ENCODE measurements around the gene MAD2L1BP.
"Not testable (repeated sequence)": the region's sequence is repeated elsewhere in the genome, so short reads cannot be mapped to it uniquely, and the experiment has no call there.

MAD2L1BP gene, protein sequence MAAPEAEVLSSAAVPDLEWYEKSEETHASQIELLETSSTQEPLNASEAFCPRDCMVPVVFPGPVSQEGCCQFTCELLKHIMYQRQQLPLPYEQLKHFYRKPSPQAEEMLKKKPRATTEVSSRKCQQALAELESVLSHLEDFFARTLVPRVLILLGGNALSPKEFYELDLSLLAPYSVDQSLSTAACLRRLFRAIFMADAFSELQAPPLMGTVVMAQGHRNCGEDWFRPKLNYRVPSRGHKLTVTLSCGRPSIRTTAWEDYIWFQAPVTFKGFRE

DNA sequence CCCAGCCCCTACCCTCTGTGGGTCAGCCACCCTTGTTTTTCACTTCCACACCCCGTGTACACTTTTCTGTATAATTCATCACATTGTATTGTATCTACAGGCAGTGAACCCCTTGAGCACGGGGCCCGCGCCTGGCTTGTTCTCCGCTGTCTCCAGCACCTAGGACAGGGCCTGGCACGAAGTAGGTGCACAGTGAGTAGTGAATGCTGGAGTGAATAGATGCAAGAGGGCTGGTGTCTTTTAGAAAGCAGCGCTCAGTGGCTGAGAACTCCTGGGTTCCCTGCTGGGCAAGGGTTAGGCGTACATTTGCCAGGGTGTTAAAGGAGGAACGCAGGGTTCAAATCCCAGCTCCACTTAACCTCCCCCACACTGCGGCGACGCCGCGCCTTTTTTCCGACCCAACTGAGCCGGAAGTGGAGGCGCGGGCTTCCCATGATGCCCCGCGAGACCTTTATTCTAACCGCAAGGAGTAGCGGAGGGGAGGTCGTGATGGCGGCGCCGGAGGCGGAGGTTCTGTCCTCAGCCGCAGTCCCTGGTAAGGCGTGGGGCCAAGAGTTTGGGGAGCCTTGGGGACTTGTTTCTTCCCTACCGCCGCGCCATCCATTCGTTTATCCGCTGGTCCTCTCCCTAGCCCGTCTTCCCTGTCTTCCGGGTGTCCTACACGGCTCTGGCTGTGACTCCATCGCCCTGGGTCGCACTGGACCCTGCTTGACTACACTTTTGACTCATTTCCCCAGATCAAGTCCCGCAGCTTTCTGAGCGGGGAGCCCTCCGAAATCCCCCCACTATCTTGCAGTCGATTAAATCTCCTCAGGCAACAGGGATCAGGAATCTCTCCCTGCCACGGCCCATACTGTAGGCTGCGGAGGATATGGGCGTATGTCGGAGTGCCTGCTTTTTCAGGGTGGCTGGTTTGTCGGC is at the start of gene MAD2L1BP:
TSS of gene MAD2L1BP (plus strand) at position 454 of the 921 bp plus-strand sequence. CDS start at position 490, 36 bp downstream.
- peak; percentile 83 for DNase-seq

DNA sequence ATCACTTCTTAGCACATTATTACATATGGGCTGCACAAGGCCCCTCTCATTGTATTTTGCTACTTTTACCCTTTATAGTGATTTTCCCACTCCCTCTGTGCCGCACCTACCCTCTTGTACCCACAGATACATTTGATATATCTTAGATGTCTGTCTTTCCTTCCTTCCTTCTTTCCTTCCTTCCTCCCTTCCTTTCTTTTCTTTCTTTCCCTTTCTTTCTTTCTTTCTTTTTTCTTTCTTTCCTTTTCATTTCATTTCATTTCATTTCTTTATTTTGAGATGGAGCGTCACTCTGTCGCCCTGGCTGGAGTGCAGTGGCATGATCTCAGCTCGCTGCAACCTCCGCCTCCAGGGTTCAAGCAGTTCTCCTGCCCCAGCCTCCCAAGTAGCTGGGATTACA is 47.4 kb upstream of the MAD2L1BP start:
- no peak for DNase-seq

DNA sequence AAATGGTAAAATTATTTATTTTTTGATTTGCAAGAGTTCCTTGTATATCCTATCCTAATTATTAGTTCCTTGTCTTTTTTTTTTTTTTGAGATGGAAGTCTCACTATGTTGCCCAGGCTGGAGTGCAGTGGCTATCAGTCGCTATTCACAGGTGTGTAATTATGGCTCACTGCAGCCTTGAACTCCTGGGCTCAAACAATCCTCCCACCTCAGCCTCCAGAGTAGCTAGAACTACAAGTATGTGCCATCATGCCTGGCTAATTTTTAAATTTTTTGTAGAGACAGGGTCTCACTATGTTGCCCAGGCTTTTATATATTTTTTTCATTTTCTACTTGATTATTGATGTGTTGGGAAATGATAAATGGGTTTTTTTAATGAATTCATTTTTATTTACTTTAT is 46.1 kb upstream of the MAD2L1BP start:
- not testable (repeated sequence) for DNase-seq

DNA sequence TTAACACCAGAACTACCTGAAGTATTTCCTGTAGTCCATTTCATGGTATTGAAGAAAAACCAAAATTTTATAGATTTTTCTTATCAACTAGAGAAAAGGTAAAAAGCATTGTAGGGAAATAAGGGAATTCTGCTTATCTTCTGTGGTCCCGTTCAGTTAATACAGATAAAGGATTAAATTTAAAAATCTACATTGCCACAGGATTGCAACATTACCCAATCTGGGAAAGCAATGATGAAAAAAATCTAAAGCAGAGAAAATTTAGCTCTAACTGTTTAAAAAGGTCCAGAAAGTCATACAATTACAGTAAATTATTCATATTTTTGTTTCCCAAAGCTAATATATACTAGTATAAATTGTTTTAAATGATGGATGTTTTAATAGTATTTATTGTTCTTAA is 41.7 kb upstream of the MAD2L1BP start:
- DNase-seq: no peak

DNA sequence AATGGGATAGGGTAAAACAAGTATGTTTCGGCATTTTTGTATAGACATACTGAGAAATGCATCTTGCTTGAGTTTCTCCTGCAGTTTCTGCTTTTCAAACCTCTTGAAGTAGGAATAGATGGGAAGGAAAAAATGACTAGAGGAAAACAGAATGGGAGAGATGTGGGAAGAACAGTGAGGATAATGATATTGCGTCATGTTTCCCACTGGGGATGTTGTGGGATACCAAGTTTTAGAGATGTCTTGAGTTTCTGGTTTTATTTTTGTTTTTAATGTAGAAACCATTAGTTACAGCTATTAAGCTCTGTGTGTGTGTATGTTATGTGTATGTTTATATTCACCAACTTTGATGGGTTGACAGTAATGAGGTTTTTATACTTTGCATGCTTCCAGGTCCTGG is 35.0 kb upstream of the MAD2L1BP start:
- DNase-seq: no peak

DNA sequence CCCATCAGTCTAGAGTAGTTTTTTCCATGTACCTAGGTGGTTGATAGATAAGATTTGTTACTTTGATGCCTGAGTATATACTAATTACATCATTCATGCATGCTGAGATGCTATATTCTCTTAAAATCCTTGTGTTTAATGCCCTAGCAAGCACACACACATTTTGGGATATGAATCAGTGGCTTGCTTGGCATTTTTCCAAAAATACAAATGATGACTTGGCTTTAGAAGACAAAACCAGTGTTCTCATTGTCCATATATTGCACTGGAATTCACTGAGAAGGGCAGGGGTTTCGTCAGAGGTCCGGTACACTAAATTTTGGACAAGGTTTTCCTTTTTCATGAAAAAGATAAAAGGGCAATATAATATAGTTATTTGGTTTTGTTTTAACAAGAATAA is 31.5 kb upstream of the MAD2L1BP start:
- no peak for DNase-seq

DNA sequence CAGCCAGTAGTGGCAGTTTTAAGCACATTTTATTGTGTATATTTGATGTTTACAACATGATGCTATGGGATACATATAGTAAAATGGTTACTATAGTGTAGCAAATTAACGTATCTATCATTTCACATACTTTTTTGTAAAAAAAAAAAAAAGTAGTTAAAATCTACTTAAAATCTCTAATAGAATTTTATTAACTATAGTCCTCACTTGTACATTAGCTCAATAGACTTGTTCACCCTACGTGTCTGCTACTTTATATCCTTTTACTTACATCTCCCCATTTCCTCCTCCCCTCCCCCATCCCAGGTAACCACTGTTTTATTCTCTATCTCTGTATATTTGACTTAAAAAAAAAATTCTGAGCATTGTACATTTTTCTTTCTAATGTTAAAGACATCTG is 29.6 kb upstream of the MAD2L1BP start:
- DNase-seq: no peak

DNA sequence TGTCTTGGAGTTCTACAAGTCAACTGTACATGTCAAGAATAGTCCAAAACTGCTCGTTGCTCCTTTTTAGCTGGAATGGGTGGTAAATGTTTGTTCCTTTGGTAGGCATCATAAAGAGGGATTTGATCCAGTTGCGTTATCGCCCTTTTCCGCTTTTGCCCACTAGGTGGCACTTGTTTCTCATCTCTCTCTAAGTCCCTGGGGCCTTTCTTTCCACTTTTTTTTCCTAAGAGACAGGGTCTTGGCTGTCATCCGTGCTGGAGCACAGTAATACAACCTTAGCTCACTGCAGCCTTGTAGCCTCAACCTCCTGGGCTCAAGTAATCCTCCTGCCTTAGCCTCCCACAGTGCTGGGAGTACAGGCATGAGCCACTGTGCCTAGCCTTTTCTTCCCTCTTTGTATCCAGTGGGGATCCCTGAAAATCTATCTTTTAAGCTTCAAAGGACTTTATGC is 27.3 kb upstream of the MAD2L1BP start:
- peak; percentile 58 for DNase-seq

DNA sequence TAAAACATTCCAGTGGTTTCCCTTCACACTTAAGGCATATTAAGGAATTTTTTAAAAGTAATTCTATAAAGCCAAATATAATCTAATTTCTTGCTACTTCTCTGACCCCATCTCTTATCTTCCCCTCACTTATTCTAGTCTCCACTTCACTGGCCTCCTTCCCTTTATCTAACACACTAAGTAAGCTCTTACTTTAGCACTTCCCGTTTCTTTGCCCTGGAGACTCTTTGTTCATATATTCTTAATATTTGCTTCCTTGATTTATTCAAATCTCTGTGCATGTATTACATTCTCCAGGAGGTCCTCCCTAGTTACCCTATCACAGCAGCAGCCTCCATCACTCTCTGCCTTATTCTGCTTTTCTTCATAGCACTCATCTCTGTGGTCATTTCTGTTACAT is 26.8 kb upstream of the MAD2L1BP start:
- DNase-seq: no peak

DNA sequence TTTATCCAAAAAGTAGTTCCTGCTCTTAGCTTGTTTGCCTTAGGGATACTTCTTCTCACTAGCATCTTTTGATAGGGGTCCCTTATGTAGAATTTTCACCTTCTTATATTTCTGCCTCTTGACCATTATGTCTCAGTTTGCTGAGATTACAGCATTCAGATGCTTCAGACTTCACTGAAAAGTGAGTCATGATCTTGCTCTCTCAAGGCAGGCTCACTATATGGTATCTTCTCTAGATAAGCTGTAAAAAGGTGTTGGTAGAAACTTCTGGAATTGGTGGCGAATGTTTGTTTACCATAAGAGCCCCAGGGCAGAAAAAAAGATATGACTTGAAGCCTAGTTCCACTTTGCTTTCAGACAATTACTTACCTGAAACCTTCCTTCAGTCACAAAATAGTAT is 26.2 kb upstream of the MAD2L1BP start:
- DNase-seq: no peak

DNA sequence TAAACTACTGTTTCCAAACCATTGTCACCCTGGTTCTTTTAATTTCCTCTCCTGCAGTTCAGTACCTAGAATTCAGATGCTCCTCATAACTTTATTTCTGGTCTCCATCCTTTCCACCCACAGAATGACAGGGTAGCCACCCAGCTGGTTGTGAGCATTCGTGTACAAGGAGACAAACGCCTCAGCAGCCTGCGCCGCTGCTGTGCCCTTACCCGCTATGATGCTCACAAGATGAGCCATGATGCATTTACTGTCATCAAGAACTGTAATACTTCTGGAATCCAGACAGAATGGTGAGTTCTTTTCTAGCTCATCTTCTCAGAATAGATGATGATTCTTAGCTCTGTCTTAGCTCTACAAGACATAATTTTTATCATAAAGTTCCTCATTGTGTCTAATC is 25.2 kb upstream of the MAD2L1BP start:
- no peak for DNase-seq

DNA sequence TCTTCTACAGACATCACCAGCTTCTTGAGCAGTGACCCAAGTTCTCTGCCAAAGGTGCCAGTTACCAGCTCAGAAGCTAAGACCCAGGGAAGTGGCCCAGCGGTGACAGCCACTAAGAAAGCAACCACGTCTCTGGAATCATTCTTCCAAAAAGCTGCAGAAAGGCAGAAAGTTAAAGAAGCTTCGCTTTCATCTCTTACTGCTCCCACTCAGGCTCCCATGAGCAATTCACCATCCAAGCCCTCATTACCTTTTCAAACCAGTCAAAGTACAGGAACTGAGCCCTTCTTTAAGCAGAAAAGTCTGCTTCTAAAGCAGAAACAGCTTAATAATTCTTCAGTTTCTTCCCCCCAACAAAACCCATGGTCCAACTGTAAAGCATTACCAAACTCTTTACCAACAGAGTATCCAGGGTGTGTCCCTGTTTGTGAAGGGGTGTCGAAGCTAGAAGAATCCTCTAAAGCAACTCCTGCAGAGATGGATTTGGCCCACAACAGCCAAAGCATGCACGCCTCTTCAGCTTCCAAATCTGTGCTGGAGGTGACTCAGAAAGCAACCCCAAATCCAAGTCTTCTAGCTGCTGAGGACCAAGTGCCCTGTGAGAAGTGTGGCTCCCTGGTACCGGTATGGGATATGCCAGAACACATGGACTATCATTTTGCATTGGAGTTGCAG is 21.8 kb upstream of the MAD2L1BP start:
- DNase-seq: no peak

DNA sequence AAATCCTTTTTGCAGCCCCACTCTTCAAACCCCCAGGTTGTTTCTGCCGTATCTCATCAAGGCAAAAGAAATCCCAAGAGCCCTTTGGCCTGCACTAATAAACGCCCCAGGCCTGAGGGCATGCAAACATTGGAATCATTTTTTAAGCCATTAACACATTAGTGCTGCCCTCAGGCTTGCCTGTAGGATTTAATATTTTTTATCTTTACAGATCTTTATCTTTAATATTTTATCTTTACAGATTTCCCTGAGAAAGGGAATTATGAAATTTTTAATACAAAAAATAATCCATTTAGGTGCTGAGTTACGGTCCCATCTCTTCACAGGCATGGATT is 21.3 kb upstream of the MAD2L1BP start:
- DNase-seq: no peak

DNA sequence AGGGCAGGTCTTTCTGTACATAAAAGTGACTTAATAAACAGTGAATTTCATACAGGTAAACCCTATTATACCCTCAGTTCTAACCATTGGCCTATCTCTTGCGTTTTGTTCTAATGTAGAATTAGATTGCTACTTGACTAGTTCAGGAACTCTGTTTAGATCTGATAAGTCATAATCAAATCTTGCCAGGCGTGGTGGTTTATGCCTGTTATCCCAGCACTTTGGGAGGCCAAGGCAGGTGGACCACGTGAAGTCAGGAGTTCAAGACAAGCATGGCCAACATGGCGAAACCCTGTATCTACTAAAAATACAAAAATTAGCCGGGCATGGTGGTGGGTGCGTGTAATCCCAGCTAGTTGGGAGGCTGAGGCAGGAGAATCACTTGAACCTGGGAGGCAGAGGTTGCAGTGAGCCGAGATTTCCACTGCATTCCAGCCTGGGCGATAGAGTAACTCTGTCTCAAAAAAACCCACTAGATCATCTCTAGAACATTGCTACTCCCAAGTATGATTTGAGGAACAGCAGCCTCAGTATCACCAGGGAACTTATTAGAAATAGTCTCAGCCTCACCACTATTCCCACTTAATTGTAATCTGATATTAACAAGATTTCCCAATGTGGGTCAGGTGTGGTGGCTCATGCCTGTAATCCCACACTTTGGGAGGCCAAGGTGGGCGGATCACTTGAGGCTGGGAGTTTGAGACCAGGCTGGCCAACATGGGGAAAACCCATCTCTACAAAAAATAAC is 18.7 kb upstream of the MAD2L1BP start:
- DNase-seq: no peak

DNA sequence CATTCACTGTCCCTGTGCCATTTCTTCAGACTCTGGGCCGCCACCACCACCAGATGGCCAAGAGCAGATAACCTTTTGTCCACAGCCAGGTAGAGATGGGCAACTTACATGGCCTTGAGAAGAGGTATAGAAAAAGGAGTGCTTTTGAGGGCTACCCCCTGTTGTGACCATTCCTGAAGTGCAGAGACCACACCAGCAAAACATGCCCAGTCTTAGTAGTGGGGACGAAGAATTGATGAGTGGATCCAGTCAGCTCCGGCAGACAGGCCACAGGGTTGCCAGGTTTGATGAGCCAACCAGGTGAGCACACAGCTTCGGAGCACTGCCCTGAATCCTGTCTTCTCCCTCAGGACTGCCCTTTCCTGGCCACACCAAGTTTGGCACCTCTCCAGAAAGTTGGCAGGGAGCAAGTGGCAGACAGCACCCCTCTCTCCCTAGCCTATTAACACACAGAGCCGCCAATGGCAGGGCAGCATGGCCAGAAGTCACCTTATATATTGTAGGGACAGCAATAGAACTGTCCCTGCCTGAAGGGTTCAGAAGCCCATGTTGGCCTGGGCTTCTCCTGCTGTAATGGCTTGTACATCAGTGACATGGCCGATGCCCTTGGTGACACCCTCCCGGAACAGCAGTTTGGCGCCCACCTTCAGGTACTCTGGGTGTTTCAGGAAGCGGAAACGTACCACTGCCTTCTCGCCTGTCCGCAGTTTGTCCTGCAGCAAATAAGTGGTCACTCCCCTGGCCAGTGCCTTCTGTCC is 14.4 kb upstream of the MAD2L1BP start:
- DNase-seq: no peak

DNA sequence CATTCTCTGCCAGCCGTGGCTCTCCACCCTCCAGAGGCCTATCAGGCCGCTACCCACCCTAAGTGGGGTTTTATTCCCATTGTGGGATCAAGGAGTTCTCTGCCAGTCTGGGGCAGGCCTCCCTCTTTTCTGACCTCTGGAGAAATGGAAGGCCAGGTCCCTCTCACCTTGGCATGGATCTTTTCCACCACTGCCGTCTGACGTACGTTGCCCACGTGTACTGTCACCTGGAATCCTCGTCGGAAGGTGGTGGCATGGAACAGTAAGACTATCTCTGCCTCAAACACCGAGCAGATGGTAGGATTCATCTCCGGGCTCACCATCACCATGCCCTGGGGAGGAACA is 13.8 kb upstream of the MAD2L1BP start:
- DNase-seq: no peak

DNA sequence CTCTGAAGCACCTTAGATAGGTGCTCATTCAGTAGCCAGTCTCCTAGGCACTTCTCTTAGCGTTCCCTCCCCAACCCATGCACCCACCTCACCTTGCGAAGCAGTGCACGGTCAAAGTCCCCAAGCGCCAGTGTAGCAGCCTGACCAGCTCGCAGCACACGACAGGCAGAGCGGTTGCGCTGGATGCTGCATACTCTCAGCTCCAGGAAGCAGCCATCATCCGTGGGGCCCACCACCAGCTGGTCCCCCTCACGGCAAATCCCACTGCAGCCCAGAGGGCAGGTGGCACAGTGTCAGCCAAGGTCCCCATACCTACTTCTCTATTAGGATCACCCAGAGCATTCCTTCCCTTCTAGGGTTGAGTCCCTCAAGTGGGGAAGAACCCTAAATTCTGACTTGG is 13.1 kb upstream of the MAD2L1BP start:
- no peak for DNase-seq

DNA sequence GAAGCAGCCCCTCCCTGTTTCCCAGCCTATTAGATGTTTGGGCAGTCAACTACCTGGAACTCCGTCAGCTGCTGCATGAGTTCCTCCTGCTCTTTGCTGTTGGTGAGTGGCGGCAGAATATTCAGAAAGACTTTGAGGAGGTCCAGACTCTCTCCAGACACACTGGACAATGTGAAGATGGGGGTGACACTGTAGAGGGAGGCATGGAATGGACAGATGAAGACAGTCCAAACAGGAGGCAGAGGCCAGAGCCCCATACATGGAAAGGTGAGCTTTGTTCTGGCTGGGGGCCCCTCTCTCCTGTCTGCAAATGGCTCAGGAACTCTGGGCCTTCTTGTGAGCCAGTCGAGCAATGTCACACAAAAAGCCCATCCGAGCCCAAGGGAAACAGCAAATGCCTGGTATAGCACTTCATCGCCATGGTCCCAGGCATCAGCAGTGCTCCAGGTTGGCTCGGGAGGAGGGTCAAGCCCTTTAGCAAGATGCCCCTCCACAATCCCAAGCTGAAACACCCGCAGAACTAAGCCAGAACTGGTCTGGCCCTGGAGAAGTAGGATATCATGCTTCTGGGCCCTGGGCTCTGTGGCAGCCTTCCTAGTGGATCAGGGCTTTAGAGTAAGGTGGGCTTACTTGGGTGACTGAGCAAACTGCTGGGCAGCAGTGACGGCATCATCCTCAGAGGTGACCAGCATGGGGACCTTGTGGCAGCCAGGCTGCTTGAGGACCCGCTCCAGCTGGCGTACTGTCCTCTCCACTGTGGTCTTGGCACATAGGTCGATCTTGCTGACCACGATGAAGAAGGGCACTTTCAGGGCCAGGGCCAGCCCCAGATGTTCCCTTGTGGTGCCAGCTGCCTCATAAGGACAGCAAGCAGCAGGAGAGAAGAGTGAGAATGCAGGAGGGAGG is 11.5 kb upstream of the MAD2L1BP start:
- DNase-seq: no peak

DNA sequence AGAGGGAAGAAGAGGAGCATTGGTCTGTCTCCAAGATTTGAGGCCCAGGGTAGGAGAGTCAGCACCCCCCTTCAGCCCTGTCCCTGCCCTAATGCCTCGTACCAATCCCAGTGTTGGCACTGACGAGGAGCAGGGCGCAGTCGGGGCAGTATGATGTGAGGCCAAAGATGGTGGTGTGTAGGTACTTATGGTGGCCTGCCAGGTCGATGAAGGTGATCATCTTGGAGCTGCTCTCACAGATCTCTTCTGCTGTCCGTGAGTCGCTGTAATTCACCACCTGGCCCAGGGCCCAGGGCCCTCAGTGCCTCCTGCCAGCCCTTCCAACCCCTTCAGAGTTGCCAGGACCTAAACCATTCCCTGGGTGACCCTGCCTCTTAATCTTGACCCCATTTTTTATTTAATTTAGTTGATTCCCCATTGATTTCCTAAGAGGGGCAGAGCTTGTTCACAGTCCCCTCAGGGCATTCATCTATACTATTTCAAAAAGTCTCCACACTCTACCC is 10.8 kb upstream of the MAD2L1BP start:
- no peak for DNase-seq

DNA sequence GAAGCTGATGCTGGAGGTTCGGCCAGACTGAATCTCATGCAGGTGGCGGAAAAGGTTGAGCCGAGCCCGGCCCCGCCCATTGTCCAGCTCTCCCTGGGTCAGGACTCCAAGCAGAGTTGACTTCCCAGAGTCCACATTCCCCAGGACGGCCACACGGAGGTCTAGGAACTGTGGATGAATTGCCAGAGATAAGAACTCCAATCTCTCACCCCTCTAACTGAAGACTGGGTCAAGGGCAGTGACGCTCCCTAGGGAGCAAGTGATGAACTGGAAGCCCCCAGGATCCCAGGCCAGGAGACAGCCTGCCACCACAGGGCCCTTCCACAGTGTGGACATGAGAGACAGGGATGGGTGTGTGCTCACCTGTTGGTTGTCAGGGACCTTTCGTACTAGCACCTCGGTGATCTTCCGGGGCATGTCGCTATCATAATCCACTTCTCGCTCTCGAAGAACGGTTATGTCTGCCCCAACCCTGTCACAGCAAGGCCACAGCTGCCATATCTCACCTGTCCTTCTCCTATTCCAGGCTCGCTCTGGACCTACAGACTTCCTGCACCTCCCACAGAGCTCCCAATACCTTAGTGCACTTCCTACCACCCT is 10.1 kb upstream of the MAD2L1BP start:
- DNase-seq: no peak
